Vagina (tissue), 2 donors: ENCODE data around the gene FKBP7.

Experiments
- POLR2A ChIP-seq, 2 donors: fragments of 450-650 bp; IDR thresholded peaks; one replicate each; pipeline ENCODE4 v1.6.1; 2017; ENCODE audit warnings: antibody characterized with exemption in 2 of 2, mild to moderate bottlenecking in 2 of 2, moderate library complexity in 2 of 2
- POLR2AphosphoS5 ChIP-seq, 2 donors: sonication (generic); formaldehyde crosslinking; IDR thresholded peaks; one replicate each; pipeline ENCODE4 v1.9.0; 2017; ENCODE audit warnings: antibody characterized with exemption in 2 of 2, mild to moderate bottlenecking in 2 of 2, low read depth in 1 of 2; ENCODE audit not compliant: insufficient read depth in 1 of 2
- TF ChIP-seq, protein P1 (sequence below), 3 experiments: fragments of 450-650 bp in 2 of 3; fragments of 200-600 bp in 1 of 3; sonication (generic) in 1 of 3; IDR thresholded peaks; one replicate each; pipeline ENCODE4 v1.5.1; 2017 to 2019; ENCODE audit warnings: antibody characterized with exemption in 3 of 3, mild to moderate bottlenecking in 2 of 3, moderate library complexity in 2 of 3

DNA sequence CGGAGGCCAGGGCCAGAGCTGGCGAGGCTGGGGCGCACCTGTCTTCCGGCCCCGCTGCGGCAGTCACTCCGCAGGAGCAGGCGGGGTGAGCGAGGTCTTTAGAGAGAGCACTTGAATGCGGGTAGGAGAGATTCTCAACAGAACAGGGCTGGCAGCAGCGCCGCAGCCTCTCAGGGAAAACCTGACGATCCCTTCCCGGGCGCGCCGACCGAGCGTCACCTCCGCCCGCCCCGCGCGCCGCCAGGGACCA lies 28.0 kb downstream of the FKBP7 start:
- TF ChIP-seq, protein P1, sequence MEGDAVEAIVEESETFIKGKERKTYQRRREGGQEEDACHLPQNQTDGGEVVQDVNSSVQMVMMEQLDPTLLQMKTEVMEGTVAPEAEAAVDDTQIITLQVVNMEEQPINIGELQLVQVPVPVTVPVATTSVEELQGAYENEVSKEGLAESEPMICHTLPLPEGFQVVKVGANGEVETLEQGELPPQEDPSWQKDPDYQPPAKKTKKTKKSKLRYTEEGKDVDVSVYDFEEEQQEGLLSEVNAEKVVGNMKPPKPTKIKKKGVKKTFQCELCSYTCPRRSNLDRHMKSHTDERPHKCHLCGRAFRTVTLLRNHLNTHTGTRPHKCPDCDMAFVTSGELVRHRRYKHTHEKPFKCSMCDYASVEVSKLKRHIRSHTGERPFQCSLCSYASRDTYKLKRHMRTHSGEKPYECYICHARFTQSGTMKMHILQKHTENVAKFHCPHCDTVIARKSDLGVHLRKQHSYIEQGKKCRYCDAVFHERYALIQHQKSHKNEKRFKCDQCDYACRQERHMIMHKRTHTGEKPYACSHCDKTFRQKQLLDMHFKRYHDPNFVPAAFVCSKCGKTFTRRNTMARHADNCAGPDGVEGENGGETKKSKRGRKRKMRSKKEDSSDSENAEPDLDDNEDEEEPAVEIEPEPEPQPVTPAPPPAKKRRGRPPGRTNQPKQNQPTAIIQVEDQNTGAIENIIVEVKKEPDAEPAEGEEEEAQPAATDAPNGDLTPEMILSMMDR (IDR thresholded peaks at IDR 0.05) = no peak
- TF ChIP-seq POLR2AphosphoS5 (IDR thresholded peaks at IDR 0.05; ENCODE audit: insufficient read depth in 1 of 2, low read depth in 1 of 2) (no peak), POLR2A (IDR thresholded peaks at IDR 0.05) (no peak)
